H9 (cell line): Measurements from ENCODE around the gene ZMIZ2. TPM values are rescaled to one million over a fixed set of nuclear protein-coding genes. Genes with fewer than 3 reads are reported as not detected.

Source experiments
- DNase-seq: peaks from one replicate; pipeline ENCODE4 v3.0.0-alpha.2; 2017
- H2AFZ ChIP-seq: one replicate; pipeline ENCODE4 v1.6.1; 2013; ENCODE audit warnings: mild to moderate bottlenecking, low read length, control low read depth, moderate library complexity
- H2AK5ac ChIP-seq: 2 replicates; pipeline ENCODE4 v1.6.1; 2013; ENCODE audit warnings: low read length, control low read depth, mixed read lengths; ENCODE audit not compliant: insufficient read length
- H2BK120ac ChIP-seq: one replicate; pipeline ENCODE4 v1.6.1; 2013; ENCODE audit warnings: low read depth, mild to moderate bottlenecking, low read length, control low read depth, inconsistent platforms; ENCODE audit not compliant: poor library complexity, severe bottlenecking
- H2BK12ac ChIP-seq: 2 replicates; pipeline ENCODE4 v1.6.1; 2013; ENCODE audit warnings: low read length, control low read depth, mixed read lengths, low read depth; ENCODE audit not compliant: insufficient read length
- H2BK15ac ChIP-seq: 2 replicates; pipeline ENCODE4 v1.6.1; 2013; ENCODE audit warnings: low read depth, low read length, control low read depth
- H2BK20ac ChIP-seq: one replicate; pipeline ENCODE4 v1.6.1; 2013; ENCODE audit warnings: low read depth, mild to moderate bottlenecking, low read length, control low read depth, inconsistent platforms; ENCODE audit not compliant: poor library complexity, severe bottlenecking
- H2BK5ac ChIP-seq: 2 replicates; pipeline ENCODE4 v1.6.1; 2013; ENCODE audit warnings: low read length, control low read depth, mixed read lengths; ENCODE audit not compliant: insufficient read length
- H3K14ac ChIP-seq: 2 replicates; pipeline ENCODE4 v1.6.1; 2013; ENCODE audit warnings: low read length, control low read depth; ENCODE audit not compliant: insufficient read depth
- H3K18ac ChIP-seq: 2 replicates; pipeline ENCODE4 v1.6.1; 2013; ENCODE audit warnings: low read depth, mild to moderate bottlenecking, mixed read lengths, low read length, control low read depth; ENCODE audit not compliant: insufficient read length
- H3K23ac ChIP-seq: 2 replicates; pipeline ENCODE4 v1.6.1; 2013; ENCODE audit warnings: low read length, control low read depth, mixed read lengths, low read depth; ENCODE audit not compliant: insufficient read length
- H3K23me2 ChIP-seq: 2 replicates; pipeline ENCODE4 v1.6.1; 2013; ENCODE audit warnings: low read depth, mild to moderate bottlenecking, mixed read lengths, low read length, control low read depth; ENCODE audit not compliant: insufficient read length, poor library complexity, severe bottlenecking
- H3K27ac ChIP-seq: 2 replicates; pipeline ENCODE4 v1.5.1; 2013; ENCODE audit warnings: low read length, control low read depth, mixed read lengths, low read depth; ENCODE audit not compliant: insufficient read length
- H3K27me3 ChIP-seq: 2 replicates; pipeline ENCODE4 v1.6.1; 2013; ENCODE audit warnings: low read length, control low read depth, inconsistent platforms; ENCODE audit not compliant: insufficient read depth
- H3K4ac ChIP-seq: 2 replicates; pipeline ENCODE4 v1.6.1; 2013; ENCODE audit warnings: low read depth, mild to moderate bottlenecking, control low read depth, inconsistent platforms, low read length, moderate library complexity
- H3K4me1 ChIP-seq: 2 replicates; pipeline ENCODE4 v1.6.1; 2013; ENCODE audit warnings: low read length, control low read depth, inconsistent platforms; ENCODE audit not compliant: insufficient read depth
- H3K4me2 ChIP-seq: 2 replicates; pipeline ENCODE4 v1.6.1; 2013; ENCODE audit warnings: low read length, control low read depth, mixed read lengths; ENCODE audit not compliant: insufficient read length, insufficient read depth
- H3K56ac ChIP-seq: 2 replicates; pipeline ENCODE4 v1.6.1; 2013; ENCODE audit warnings: low read depth, mild to moderate bottlenecking, mixed read lengths, low read length, control low read depth; ENCODE audit not compliant: insufficient read length
- H3K79me1 ChIP-seq: 2 replicates; pipeline ENCODE4 v1.6.1; 2013; ENCODE audit warnings: low read depth, mild to moderate bottlenecking, moderate library complexity, low read length, control low read depth, inconsistent platforms; ENCODE audit not compliant: insufficient read depth, poor library complexity, severe bottlenecking
- H3K79me2 ChIP-seq: 2 replicates; pipeline ENCODE4 v1.6.1; 2013; ENCODE audit warnings: low read length, control low read depth, inconsistent platforms; ENCODE audit not compliant: insufficient read depth
- H3K9ac ChIP-seq: 2 replicates; pipeline ENCODE4 v1.6.1; 2013; ENCODE audit warnings: low read length, control low read depth, mixed read lengths; ENCODE audit not compliant: insufficient read length; ENCODE audit errors: extremely low read depth
- H3K9me3 ChIP-seq: one replicate; pipeline ENCODE4 v1.6.1; 2013; ENCODE audit warnings: low read depth, low read length, inconsistent platforms; ENCODE audit not compliant: control insufficient read depth
- H3T11ph ChIP-seq: one replicate; pipeline ENCODE4 v1.6.1; 2013; ENCODE audit warnings: mild to moderate bottlenecking, low read length, control low read depth, inconsistent platforms
- H4K20me1 ChIP-seq: one replicate; pipeline ENCODE4 v1.6.1; 2013; ENCODE audit not compliant: control insufficient read depth, insufficient read length, insufficient read depth
- H4K5ac ChIP-seq: 2 replicates; pipeline ENCODE4 v1.6.1; 2013; ENCODE audit warnings: low read depth, mild to moderate bottlenecking, mixed read lengths, low read length, control low read depth; ENCODE audit not compliant: insufficient read length
- H4K8ac ChIP-seq: replicated peaks from 2 replicates; pipeline ENCODE4 v1.6.1; 2013; ENCODE audit warnings: low read length, control low read depth, mixed read lengths, low read depth; ENCODE audit not compliant: insufficient read length
- H4K91ac ChIP-seq: 2 replicates; pipeline ENCODE4 v1.6.1; 2013; ENCODE audit warnings: low read depth, mild to moderate bottlenecking, moderate library complexity, mixed read lengths, low read length, control low read depth; ENCODE audit not compliant: insufficient read length
- H3K27ac Mint-ChIP-seq, 3 experiments: 2 replicates in 2 of 3; 3 replicates in 1 of 3; pipeline ENCODE4 v1.8.0; 2020 to 2021; ENCODE audit warnings: mixed read lengths in 3 of 3, mild to moderate bottlenecking in 1 of 3, moderate library complexity in 1 of 3
- H3K27me3 Mint-ChIP-seq: 2 replicates; pipeline ENCODE4 v1.8.0; 2021; ENCODE audit warnings: low read depth, mild to moderate bottlenecking, moderate library complexity, mixed read lengths
- H3K36me3 Mint-ChIP-seq, 3 experiments: 2 replicates in 2 of 3; 3 replicates in 1 of 3; pipeline ENCODE4 v1.8.0; 2020 to 2021; ENCODE audit warnings: low read depth in 3 of 3, mixed read lengths in 3 of 3; ENCODE audit not compliant: insufficient read depth in 1 of 3
- H3K4me1 Mint-ChIP-seq, 2 experiments: 2 replicates each; pipeline ENCODE4 v1.8.0; 2020; ENCODE audit warnings: mixed read lengths in 2 of 2
- H3K4me3 Mint-ChIP-seq, 2 experiments: 2 replicates in 1 of 2; 3 replicates in 1 of 2; pipeline ENCODE4 v1.8.0; 2020 to 2021; ENCODE audit warnings: mild to moderate bottlenecking in 2 of 2, mixed read lengths in 2 of 2, moderate library complexity in 1 of 2
- H3K9me3 Mint-ChIP-seq, 2 experiments: 2 replicates in 1 of 2; 3 replicates in 1 of 2; pipeline ENCODE4 v1.8.0; 2020; ENCODE audit warnings: mild to moderate bottlenecking in 2 of 2, mixed read lengths in 2 of 2, moderate library complexity in 1 of 2
- WGBS: extraction: QIAGEN DNeasy Blood & Tissue Kit; methylation state at CpG from one replicate; pipeline ENCODE4 v1.1.7; 2013; ENCODE audit warnings: missing lambda C conversion rate, low lambda C conversion rate, mixed read lengths; ENCODE audit not compliant: insufficient read length; ENCODE audit errors: extremely low coverage; 5-methylcytosine and 5-hydroxymethylcytosine counted together
- total RNA-seq: library from RNA; stranded (reverse); gene quantifications from 2 replicates; pipeline ENCODE4 v1.2.1, GENCODE V29; 2021
- TF ChIP-seq, protein P1 (sequence below): fragments of 200-600 bp; sonication (generic); conservative IDR thresholded peaks from 3 replicates; pipeline ENCODE4 v1.8.0; 2021; ENCODE audit warnings: antibody characterized with exemption, mild to moderate bottlenecking

The ZMIZ2 gene
- total RNA-seq, 1 experiment from 2014 or later: 72.9 TPM

DNA sequence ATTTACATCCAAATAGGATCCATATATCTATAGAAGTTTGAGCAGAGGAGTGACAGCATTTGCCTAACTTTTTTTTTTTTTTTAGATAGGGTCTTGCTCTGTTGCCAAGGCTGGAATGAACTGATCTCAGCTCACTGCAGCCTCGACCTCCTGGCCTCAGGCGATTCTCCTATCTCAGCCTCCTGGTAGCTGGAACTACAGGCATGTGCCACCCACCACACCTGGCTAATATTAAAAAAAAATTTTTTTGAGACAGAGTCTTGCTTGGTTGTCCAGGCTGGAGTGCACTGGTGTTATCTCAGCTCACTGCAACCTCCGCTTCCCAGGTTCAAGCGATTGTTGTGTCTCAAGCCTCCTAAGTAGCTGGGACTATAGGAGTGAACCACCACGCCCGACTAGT is 62.9 kb downstream of the ZMIZ2 start:
- no peaks in the 10 kb centered on the region for H3K36me3 Mint-ChIP-seq
- Histone ChIP-seq H2BK12ac (no peak overlapping the region), H3T11ph (no peak overlapping the region), H3K9me3 (no peaks in the 10 kb centered on the region), H2AK5ac (no peak overlapping the region), H3K27ac (no peak overlapping the region), H2BK15ac (no peak overlapping the region), H3K4ac (no peak overlapping the region), H3K27me3 (no peaks in the 10 kb centered on the region), H3K79me1 (no peaks in the 10 kb centered on the region), H2BK5ac (no peak overlapping the region), H4K8ac (no peak overlapping the region), H3K14ac (no peak overlapping the region), H2AFZ (no peak overlapping the region), H4K91ac (no peak overlapping the region), H3K56ac (no peak overlapping the region), H4K20me1 (no peaks in the 10 kb centered on the region), H3K4me2 (no peak overlapping the region), H2BK20ac (no peak overlapping the region), H3K23me2 (no peaks in the 10 kb centered on the region), H3K79me2 (no peaks in the 10 kb centered on the region), H4K5ac (no peak overlapping the region), H3K9ac (no peak overlapping the region), H3K4me1 (no peaks in the 10 kb centered on the region), H3K18ac (no peak overlapping the region), H2BK120ac (no peak overlapping the region), H3K23ac (no peak overlapping the region)
- WGBS: no CpG with 5 or more reads among the region's 6 CpGs
- no peak for DNase-seq
- H3K9me3 Mint-ChIP-seq: no peaks in the 10 kb centered on the region
- no peak overlapping the region for H3K27ac Mint-ChIP-seq
- no peak overlapping the region for H3K4me3 Mint-ChIP-seq
- no peaks in the 10 kb centered on the region for H3K27me3 Mint-ChIP-seq
- TF ChIP-seq, protein P1, sequence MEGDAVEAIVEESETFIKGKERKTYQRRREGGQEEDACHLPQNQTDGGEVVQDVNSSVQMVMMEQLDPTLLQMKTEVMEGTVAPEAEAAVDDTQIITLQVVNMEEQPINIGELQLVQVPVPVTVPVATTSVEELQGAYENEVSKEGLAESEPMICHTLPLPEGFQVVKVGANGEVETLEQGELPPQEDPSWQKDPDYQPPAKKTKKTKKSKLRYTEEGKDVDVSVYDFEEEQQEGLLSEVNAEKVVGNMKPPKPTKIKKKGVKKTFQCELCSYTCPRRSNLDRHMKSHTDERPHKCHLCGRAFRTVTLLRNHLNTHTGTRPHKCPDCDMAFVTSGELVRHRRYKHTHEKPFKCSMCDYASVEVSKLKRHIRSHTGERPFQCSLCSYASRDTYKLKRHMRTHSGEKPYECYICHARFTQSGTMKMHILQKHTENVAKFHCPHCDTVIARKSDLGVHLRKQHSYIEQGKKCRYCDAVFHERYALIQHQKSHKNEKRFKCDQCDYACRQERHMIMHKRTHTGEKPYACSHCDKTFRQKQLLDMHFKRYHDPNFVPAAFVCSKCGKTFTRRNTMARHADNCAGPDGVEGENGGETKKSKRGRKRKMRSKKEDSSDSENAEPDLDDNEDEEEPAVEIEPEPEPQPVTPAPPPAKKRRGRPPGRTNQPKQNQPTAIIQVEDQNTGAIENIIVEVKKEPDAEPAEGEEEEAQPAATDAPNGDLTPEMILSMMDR: no peak
- H3K4me1 Mint-ChIP-seq: no peaks in the 10 kb centered on the region
